SW480 (cell line): ENCODE measurements around the gene CHRNA4.

Experiments used
- DNase-seq: peaks from one replicate; pipeline ENCODE4 v3.0.0-alpha.2; 2016; ENCODE audit warnings: low spot score

The CHRNA4 gene

DNA sequence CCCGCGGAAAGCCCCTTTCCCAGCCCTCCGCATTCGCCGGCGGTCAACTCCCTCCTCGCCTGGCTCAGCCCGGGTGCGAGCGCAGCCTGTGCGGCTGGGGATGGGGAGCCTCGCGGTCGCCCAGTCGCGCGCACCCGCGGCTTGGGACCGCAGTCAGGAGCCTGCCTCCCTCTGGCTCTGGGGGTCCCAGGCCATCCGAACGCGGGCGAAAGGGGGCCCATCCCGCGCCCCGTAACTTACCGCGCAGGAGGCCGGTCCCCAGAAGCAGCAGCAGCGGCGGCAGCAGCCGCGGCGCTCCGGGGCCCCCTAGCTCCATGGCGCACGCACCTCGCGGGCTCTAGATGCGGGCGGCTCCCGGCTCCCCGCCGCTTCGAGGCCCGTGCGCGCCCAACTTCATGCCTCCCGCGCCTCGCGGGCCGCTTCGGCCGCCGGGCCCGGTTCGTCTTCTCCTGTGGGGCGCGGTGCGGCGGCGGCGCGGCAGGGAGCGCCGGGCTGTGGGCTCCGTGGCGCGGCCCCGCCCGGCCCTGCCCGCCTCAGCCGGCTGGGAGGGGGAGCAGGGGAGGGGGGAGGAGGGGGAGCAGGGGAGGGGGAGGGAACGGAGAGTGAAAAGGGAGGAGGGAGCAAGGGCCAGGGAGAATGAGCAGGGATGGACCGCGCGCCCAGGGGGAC, at the start of gene CHRNA4:
Gene CHRNA4 (minus strand): TSS at position 500 of the 669 bp plus-strand sequence. CDS start 184 bp downstream, at position 316.
- no peak for DNase-seq

DNA sequence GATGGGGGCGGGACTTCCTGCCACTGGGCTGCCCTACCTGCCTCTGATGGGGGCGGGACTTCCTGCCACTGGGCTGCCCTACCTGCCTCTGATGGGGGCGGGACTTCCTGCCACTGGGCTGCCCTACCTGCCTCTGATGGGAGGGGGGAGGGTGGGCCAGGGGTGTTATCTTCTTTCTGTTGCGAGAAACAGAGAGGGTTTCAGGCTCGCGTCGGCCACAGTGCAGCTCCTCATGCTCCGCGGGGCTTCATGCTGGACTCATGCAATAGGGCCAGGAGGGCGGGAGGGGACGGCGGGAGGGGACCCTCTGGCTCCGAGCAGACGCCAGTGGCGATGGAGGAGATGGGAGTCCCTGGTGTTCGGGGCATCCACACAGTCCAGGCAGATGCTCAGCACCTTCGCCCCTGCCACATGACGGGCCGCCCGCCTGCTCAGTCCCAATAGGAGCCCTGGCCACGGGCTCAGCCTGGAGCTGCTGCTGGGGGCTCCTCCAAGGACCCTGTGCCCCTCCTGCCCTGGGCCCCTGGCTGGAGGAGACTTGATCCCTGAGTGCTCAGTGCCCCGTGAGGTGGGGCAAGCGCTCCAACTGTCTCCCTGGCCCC, 48.8 kb upstream of the CHRNA4 start:
- no peak for DNase-seq

DNA sequence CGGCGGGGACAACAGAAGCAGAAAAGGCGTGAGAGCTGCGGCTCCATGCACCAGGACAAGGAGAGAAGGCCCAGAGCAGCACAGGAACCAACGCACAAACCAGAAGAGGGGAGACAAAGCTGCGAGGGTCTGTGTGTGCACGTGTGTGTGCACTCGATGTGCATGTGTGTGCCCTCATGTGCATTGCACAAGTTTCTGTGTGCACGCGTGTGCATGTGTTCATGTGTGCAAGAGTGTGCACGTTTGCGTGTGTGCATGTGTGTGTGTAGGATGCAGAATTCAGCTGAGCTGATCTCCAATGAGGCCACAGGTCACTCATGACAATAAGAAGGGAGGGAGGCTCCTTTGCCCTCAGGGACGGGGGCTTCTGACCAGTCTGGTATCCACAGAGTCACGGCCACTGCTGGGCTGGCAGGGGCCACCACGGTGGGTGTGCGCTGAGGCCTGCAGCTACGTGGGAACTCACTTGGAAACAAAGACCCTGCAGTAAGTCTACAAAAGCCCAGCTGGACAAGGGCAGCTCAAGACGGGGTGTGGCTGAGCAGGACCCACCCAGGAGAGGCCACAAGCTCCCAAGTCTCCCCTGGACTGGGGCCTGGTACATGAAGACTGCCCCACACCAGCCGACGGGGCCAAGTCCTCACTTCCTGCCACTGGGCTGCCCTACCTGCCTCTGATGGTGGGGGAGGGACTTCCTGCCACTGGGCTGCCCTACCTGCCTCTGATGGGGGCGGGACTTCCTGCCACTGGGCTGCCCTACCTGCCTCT, 48.1 kb upstream of the CHRNA4 start:
- DNase-seq = no peak

DNA sequence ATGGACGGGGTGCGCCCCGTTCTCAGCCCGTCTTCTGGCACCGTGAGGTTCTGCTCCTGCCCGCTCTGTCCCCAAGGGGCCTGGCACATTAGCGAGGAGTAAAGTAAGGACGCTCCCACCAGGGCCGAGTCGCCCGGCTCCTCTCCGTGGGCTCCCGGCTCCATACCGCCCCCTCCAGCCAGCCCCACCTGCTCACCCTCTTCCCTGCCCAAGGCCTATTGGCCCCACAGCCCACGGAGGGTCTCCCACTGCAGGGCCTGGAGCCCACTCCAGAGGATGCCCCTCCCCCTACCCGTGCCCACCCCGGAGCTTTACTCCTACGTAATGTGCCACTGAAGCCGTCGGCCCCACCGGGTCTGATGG, 47.5 kb upstream of the CHRNA4 start:
- no peak for DNase-seq

DNA sequence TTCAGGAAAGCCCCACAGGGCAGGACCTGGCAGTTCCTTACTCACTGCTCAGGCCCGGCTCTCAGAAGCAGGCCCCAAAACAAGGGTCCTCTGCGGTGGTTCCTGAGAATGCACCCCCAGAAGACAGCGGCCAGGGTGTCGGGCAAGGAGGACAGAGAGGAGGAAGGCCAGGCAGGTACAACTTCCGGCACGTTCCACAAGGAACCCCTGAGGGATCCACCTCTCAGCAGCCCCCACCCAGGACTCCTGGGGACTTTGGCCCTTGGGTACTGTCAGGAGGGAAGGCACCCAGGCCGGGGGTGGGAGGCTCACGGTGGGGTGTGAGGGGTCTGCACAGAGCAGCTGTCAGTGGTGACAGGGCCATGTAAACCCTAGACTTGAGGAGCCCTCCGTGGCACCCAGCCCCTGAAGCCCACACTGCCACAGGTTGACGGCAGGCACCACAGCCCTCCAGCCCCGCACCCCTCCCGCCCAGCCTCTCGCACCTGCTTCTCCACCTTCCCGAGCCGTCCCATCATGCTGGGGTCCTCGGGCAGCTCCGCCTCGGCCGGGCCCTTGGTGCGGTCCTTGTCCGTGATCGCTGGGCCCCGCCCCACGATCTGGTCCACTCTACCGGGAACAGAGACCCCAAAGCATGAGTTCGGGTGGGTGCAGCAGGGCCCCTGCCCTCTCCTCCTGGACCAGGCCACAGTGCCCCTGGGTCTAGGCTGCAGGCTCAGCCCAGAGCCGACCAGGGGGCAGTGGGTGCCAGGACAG, 47.0 kb upstream of the CHRNA4 start:
- DNase-seq = no peak

DNA sequence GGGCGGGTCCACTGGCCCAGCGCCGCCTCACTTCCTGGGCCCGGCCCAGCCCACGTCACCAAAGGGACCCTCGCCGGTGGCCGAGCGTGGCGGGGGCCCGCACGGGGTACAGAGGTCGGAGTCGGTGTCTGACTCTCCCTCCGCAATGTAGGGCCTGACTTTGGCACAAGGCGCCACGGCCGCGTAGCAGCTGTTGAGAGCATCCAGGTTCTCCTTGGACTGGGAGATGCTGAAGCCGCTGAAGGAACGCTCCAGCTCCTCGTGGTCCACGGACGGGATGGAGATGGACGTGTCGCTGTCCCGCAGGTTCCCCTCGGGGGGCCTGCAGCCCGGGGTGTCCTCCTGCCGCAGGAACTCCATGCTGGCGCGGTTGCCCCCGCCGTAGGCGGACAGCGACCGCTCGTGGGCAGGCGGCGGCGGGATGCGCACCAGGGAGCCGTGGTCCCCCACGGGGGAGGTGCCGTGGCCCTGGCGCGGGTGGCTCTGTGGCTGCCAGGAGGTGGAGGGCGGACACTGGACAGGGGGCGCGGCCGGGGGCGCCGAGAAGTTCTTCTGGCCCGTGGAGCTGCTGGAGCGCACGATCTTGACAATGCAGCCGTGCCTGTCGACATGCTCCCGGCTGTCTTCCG, 45.6 kb upstream of the CHRNA4 start:
- no peak for DNase-seq

DNA sequence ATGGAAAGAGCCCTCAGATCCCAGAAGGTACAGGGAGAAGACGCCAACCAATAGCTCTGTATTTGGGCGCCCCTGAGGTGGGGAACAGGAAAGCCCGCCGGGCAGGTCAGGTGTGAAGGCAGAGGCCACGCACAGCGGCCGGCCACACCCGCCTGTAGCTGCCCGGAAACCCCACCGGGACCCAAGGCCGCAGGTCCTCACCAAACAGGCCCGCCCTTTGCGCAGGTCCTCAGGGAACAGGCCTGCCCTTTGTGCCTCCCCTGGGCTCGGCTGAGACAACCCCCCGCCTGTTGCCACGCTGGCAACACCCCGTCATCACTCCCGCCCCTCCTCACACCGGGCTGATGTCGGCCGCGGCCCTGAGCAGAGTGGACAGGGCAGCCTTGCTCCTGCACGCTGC, 44.9 kb upstream of the CHRNA4 start:
- no peak for DNase-seq

DNA sequence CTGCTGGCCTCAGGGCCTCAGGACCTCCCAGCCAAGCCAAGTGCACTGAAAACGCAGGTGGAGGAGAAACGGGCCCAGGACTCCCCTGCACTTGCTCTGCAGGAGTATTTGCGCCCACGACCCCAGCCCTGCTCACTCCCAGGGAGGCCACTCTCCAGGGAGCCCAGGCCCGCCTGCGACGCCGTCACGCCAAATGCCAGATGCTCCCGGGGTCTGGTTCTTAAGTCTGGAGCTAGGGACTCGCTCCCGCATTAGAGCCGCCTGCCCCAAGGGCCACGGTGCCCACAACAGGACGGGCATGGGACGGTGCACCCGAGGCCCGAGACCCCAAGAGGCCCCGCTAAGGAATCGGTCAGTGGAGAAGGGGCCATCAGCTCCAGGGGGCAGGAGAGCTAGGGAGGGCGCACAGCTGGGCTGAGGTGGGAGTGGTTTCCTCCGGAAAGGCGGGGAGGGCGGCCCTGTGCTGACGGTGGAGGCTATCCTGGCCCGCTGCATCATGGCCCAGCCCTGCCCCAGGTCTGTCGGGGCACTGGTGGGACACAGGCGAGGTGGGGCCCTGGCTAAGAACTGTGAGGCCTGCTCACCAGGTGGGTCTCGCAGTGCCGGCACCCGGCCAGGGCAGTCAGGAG, 44.1 kb upstream of the CHRNA4 start:
- no peak for DNase-seq

DNA sequence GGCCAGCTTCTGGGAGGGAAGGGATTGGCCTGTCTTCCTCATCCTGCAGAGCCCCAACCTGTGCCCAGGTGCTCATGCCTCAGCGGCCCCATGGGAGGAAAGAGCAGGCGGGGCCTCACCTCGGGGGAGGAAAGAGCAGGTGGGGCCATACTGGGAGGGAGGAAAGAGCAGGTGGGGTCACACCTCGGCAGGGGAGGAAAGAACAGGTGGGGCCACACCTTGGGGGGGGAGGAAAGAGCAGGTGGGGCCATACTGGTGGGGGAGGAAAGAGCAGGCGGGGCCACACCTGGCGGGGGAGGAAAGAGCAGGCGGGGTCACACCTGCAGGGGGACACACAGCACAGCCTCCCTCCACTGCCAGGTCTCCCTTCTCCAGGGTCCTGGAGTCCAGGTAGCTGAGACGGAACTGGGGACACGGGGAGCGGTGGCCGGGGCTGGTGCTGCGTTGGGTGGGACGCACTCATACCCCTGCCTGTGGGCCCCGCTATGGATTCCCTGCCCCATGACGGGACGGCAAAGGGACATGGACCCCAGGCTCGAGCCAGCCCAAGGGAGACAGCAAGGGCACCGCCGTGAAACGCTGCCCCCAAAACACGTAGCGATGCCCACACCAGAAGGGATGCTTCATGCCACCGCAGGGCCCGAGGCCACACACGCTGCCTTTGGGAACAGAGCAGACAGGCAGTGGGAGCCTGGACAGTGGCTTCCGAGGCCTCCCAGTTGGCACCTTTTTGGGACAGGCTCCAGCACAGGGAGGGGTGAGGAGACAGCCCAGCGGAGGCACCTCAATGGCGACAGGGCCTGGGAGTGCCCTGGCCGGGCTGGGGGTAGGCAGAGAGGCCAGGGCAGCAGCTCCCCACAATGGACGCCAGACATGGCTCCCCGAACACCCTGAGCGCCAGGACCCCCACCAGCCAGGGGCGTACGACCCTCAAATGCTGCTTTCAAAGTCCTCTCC, 43.3 kb upstream of the CHRNA4 start:
- DNase-seq = peak; percentile 34

DNA sequence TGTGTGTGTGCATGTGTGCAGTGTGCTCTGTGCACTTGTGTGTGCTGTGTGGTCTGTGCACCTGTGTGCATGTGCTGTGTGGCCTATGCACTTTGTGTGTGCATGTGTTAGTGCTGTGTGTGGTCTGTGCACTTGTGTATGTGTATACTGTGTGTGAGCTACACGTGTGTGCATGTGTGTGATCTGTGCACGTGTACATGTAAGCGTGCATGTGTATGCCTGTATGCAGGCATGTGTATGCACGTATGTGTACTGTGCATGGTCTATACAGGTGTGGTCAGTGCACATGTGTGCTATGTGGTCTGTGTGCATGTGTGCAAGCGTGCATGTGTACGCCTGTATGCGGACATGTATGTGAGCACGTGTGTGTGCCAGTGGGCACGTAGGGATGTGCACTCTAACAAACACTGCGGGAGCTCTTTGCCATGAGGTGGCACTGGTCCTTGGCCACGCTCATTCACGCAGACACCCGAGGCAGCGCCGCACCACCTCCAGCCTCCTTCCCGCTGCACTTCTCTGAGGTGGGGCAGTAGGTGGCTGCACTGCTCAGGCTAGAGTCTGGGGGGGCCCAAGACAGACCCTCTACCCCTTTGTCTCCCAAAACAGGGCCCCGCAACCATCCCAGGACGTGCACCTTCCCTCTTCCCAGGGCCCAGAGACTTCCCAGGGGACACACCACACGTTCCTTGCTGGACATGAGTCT, 42.4 kb upstream of the CHRNA4 start:
- DNase-seq = no peak

DNA sequence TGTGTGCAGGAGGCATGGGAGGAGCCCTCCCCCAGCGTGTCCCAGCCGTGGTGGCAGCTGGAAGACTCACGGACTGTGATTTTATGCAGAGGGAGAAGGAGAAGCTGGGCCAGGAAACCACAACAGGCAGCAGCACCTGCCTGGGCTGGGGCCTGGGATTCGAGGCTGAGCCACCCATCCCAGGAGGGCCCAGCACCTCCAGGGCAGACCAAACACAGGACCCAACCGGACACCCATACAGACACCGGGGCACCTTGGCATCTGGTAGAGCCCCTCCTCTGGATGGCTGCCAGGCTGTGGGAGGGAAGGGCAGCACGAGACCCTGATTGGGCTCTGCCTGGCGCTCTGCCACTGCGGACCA, 41.7 kb upstream of the CHRNA4 start:
- DNase-seq = peak; percentile 44

DNA sequence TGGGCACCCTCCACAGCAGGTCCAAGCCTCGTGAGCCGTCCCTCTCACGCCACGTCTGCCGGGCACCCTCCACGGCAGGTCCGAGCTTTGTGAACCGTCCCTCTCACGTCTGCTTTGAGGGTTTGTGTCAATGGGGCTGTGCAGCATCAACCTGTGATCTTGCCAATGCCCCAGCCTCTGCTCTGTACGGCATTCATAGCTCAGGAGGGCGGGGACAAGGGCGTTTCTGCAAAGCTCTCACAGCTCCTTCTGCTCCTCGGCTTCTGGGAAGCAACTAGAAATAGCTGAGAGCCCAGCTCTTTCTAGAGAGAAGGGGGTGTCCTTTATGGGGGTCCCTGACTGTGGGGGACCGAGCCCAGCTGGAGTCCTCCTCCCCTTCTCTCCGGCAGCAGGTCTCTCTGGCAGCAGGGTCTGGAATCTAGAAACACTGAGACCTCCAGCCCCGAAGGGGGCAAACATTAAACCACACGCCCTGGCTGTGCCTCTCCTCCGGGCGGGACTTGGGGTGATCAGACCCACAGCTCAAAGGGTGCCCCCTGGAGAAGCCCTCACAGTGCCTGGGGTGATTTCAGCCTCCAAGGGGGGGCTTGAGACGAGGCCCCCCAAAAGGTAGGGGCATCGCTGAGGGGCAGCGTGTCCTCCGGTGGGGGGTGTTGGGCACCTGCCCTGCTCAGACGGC, 41.2 kb upstream of the CHRNA4 start:
- peak; percentile 58 for DNase-seq

DNA sequence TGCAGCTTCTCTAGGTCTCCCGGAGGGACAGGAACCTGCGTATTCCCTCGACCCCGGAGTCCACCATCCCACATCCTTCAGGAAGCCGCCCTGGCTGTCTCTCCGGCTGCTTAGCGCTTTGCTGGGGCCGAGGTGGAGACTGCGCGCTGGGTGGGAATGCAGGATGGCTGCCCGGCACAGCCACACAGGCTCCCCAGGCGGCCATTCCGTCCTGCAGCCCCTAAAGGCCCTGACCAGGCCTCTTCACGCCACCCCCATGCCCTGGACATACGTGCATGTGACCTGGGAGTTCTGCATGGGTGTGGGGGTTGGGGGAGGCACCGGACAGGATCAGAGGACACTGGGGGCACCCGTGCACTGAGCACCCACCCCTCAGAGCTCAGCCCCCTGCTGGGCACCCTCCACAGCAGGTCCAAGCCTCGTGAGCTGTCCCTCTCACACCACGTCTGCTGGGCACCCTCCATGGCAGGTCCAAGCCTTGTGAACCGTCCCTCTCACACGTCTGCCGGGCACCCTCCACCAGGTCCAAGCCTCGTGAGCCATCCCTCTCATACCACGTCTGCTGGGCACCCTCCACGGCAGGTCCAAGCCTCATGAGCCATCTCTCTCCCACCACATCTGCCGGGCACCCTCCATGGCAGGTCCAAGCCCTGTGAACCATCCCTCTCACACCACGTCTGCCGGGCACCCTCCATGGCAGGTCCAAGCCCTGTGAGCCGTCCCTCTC, 40.4 kb upstream of the CHRNA4 start:
- no peak for DNase-seq

DNA sequence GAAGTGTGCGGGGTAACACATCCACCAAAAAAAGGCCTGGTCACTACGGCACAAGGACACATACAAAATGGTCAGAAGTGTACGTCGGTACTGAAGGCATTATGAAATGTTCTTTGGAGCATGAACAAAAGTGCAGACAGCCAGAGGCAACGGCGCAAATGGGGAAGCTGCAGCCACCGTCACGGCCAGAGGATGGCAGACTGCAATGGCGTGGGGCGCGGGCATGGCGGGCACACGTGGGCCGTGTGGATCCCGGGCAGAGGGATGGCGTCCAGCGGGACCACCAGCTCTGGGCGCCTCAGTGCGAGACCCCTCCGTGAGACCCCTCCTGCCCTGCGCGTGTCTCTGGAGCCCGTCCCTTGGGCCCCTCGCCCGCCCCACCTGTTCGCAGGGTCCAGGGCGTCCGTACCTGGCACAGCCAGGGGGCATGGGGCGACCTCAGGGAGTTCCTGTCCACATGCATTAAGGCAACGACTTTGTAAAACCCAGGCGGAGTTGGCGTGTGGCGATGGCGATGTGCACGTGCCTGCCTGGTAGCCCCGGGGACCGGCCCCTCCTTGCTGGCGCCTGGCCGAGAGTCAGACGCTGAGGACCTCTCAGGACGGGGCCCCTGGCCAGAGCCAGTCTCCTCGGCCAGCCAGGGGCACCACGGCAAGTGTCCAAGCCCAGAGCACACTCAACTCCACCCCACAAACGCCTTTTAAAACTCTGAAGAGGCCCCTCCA, 39.5 kb upstream of the CHRNA4 start:
- DNase-seq = no peak

DNA sequence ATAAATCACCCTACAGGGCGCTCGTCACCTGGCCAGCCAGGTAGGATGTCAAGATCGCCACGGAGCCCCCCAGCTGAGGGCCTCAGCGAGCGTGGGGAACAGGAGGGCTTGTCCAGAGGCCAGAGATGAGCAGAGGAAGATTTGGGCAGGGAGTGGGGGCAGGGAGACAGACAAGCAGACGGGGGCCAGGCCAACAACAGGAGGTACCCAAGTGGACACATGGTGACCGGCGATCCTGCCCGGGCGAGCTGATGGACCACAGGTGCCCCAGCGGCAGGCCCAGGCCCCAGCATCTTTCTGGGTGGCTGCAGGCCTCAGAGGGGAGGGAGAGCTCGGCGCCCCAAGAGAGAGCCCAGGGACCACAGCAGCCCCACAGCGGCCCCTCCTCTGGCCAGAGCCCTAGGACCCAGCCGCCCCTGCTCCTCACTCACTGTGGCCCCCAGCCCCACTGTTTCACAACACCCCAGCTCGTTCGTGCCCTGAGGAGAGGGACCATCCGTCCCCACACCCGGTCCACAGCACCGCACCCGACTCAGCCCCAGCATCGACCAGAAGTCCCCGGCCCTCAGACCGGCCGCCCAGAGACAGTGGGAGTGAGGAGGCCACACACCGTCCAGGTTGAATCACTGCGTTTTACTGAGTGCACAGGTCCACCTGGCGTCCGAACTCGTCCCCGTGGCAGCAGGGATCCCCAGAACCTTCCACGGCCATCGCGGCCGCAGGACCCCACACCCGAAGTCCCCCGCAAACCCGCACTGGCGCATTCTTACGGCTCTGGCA, 38.6 kb upstream of the CHRNA4 start:
- no peak for DNase-seq

DNA sequence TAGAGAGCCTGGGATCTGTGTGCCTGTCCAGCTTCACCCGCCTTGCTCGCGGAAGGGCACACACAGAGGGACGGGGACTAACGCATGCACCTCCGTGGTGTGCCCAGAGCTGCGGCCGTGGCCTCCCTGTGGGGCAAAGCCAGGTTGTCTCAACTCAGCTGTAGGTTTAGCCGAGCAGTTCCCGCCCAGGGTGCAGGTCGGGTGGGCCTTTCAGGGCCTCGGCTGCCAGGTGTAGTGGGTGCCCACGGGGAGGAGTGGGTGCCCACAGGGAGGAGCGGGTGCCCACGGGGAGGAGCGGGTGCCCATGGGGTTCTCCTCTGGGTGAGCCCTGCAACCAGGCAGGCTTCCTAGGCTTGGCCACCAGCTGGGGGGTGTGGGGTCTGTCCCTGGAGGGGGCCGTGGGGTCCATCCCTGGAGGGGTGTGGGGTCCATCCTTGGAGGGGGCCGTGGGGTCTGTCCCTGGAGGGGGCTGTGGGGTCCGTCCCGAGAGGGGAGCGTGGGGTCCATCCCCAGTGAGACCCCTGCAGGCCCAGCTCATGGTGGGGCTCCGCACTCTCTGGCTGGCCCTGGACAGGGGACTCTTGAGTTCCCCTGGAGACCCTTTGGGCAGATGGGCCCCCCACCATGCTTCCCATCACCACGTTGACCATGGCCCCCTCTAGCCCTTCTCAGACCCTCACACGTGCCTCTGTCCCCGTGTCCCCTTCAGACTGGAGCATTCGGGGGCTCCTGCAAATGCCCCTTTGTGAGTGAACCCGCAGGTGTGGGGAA, 37.8 kb upstream of the CHRNA4 start:
- DNase-seq = no peak
